Mucosa of descending colon (tissue), 3 donors: ENCODE data around the gene AHSP. TPM values are rescaled to one million over a fixed set of nuclear protein-coding genes. Genes with fewer than 3 reads are reported as not detected.

ENCODE experiments used
- ATAC-seq: fragments of 200-7000 bp; cut with Tn5 transposase; one replicate; pipeline ENCODE4 v1.9.1; 2020; ENCODE audit warnings: mild to moderate bottlenecking, moderate library complexity
- DNase-seq, 3 donors: peaks; one replicate each; pipeline ENCODE4 v3.0.0-alpha.2; 2020
- H3K36me3 ChIP-seq: fragments of 200-600 bp; one replicate; pipeline ENCODE4 v1.8.0; 2021; ENCODE audit warnings: low read depth, mild to moderate bottlenecking
- H3K4me1 ChIP-seq: fragments of 200-600 bp; one replicate; pipeline ENCODE4 v1.8.0; 2021; ENCODE audit warnings: low read depth, mild to moderate bottlenecking
- H3K4me3 ChIP-seq: fragments of 200-600 bp; one replicate; pipeline ENCODE4 v1.8.0; 2021; ENCODE audit warnings: mild to moderate bottlenecking
- H3K9me3 ChIP-seq: fragments of 200-600 bp; one replicate; pipeline ENCODE4 v1.8.0; 2021; ENCODE audit warnings: mild to moderate bottlenecking
- intact Hi-C, 2 donors: fragments of 100-400 bp; cut with DNase I in 1 of 2; cut with micrococcal nuclease in 1 of 2; formaldehyde crosslinking; loops; one replicate each; pipeline versions ENCODE4 v1.11.0 to v1.11.1; 2022; cut with DNase I, micrococcal nuclease
- total RNA-seq, 3 donors: library from RNA; stranded (reverse); fragmentation: NEBNext Ultra II Directional in 2 of 3; extraction: Animal tissue kit (Norgen Biotek cat#: 25700) in 2 of 3; gene quantifications; one replicate each; pipeline versions ENCODE4 v1.2.1 to v1.2.4, GENCODE V29; 2021 to 2023
- TF ChIP-seq, protein P1 (sequence below): fragments of 200-600 bp; IDR thresholded peaks from one replicate; pipeline ENCODE4 v1.8.0; 2022; ENCODE audit warnings: antibody characterized with exemption, mild to moderate bottlenecking
- donor health status: DM: no; HTN: no; CAD: no; lungs with moderate emphysema.
- donor health status: DM: no; HTN: no; CAD: no.
- donor health status: DM: no; HTN: yes; CAD: no.

Gene AHSP
- total RNA-seq, 3 donors from 2014 or later = not detected

DNA sequence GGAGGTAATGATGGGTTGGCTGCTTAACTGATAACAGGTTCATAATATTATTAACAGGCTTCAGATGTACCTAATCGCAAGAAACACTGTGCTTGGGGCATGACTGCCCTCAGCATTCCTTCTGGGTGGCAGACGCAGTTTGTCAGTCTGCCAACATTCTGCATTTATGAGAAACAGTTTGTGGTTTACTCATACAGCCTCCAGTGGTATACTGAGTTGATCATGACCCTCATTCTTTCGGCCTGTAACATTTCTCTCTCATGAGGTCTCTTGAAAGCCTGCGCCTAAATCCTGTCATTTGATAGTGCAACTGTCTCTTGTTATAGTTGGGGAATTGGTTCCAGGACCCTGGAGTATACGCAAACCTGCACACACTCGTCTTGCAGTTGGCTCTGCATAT, 14.6 kb upstream of the AHSP start:
- TF ChIP-seq, protein P1, sequence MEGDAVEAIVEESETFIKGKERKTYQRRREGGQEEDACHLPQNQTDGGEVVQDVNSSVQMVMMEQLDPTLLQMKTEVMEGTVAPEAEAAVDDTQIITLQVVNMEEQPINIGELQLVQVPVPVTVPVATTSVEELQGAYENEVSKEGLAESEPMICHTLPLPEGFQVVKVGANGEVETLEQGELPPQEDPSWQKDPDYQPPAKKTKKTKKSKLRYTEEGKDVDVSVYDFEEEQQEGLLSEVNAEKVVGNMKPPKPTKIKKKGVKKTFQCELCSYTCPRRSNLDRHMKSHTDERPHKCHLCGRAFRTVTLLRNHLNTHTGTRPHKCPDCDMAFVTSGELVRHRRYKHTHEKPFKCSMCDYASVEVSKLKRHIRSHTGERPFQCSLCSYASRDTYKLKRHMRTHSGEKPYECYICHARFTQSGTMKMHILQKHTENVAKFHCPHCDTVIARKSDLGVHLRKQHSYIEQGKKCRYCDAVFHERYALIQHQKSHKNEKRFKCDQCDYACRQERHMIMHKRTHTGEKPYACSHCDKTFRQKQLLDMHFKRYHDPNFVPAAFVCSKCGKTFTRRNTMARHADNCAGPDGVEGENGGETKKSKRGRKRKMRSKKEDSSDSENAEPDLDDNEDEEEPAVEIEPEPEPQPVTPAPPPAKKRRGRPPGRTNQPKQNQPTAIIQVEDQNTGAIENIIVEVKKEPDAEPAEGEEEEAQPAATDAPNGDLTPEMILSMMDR = no peak

GRCh38 chr16:31513884-31514283, 13.8 kb upstream of the AHSP start:
- TF ChIP-seq, protein P1 = no peak
- H3K4me1 ChIP-seq = peaks cover 4% of the 10 kb centered on the region
- H3K4me3 ChIP-seq = no peak overlapping the region
- intact Hi-C loops = no loop called here
- ATAC-seq = no peak
- DNase-seq = no peak
- no peaks in the 10 kb centered on the region for H3K9me3 ChIP-seq
- H3K36me3 ChIP-seq = no peaks in the 10 kb centered on the region

More for the DNA sequence above, 14.6 kb upstream of the AHSP start:
- no peak for DNase-seq
- no peak for ATAC-seq
- no peak overlapping the region for H3K4me3 ChIP-seq
- peaks cover 6% of the 10 kb centered on the region for H3K4me1 ChIP-seq
- no peaks in the 10 kb centered on the region for H3K9me3 ChIP-seq
- intact Hi-C loops = no loop called here
- H3K36me3 ChIP-seq = no peaks in the 10 kb centered on the region

GRCh38 chr16:31517800-31518402, 9.8 kb upstream of the AHSP start:
- TF ChIP-seq, protein P1 = no peak
- no peaks in the 10 kb centered on the region for H3K4me1 ChIP-seq
- intact Hi-C loops = no loop called here
- DNase-seq = no peak
- H3K36me3 ChIP-seq = no peaks in the 10 kb centered on the region
- no peaks in the 10 kb centered on the region for H3K9me3 ChIP-seq
- no peak overlapping the region for H3K4me3 ChIP-seq
- no peak for ATAC-seq

- no peaks in the 10 kb centered on the region for H3K4me1 ChIP-seq
- TF ChIP-seq, protein P1 = no peak
- no peaks in the 10 kb centered on the region for H3K9me3 ChIP-seq
- intact Hi-C loops = no loop called here
- ATAC-seq (no peak), DNase-seq (no peak)
- H3K36me3 ChIP-seq = no peaks in the 10 kb centered on the region
- no peak overlapping the region for H3K4me3 ChIP-seq
Measured at GRCh38 chr16:31519759-31520431, 7.8 kb upstream of the AHSP start.

- H3K4me3 ChIP-seq = no peak overlapping the region
- intact Hi-C loops = no loop called here
- H3K4me1 ChIP-seq = no peaks in the 10 kb centered on the region
- DNase-seq (no peak), ATAC-seq (no peak)
- TF ChIP-seq, protein P1 = no peak
- no peaks in the 10 kb centered on the region for H3K9me3 ChIP-seq
- H3K36me3 ChIP-seq = no peaks in the 10 kb centered on the region
Measured at GRCh38 chr16:31521368-31521767, 6.3 kb upstream of the AHSP start.
